Measurements from ENCODE around the gene MRPS9. TPM values are rescaled to one million over a fixed set of nuclear protein-coding genes. Genes with fewer than 3 reads are reported as not detected.
A peak's percentile ranks its signal among the peaks of the same experiment; 100 is the strongest.

MRPS9 gene
- total RNA-seq, 1 experiment from 2014 or later: 49.7 TPM

GRCh38 chr2:105118960-105119359 is 81.1 kb downstream of the MRPS9 start:
- Histone ChIP-seq H3K36me3 (ENCODE audit: control insufficient read depth in 1 of 2, insufficient read depth in 2 of 2, low read length in 2 of 2) (no peaks in the 10 kb centered on the region), H3K4me2 (ENCODE audit: low read length) (no peak overlapping the region), H3K9me2 (ENCODE audit: insufficient read depth) (no peaks in the 10 kb centered on the region), H3K4me1 (ENCODE audit: control insufficient read depth in 1 of 2, insufficient read depth in 2 of 2, low read length in 2 of 2) (no peaks in the 10 kb centered on the region), H3K9ac (ENCODE audit: low read length) (no peak overlapping the region), H3K79me2 (ENCODE audit: insufficient read depth, low read length) (no peaks in the 10 kb centered on the region), H2AFZ (ENCODE audit: low read depth, low read length, poor library complexity, severe bottlenecking) (no peak overlapping the region), H3K9me3 (ENCODE audit: control insufficient read depth in 1 of 2, insufficient read depth in 1 of 2, low read depth in 1 of 2, low read length in 2 of 2) (no peaks in the 10 kb centered on the region), H3K4me3 (replicated peaks in 1 of 2; ENCODE audit: low read depth in 1 of 2, low read length in 2 of 2) (no peak overlapping the region), H3K27me3 (ENCODE audit: insufficient read depth, low read length) (no peaks in the 10 kb centered on the region), H3K27ac (ENCODE audit: low read depth, low read length) (no peak overlapping the region), H4K20me1 (ENCODE audit: insufficient read depth) (no peaks in the 10 kb centered on the region)
- ChIA-PET RAD21 (ENCODE audit: low non-redundant PET in 1 of 2, low total read pairs in 2 of 2, uncharacterized antibody in 2 of 2, unreplicated experiment in 2 of 2) (no interaction called here), POLR2A (no interaction called here), CTCF (interaction anchor here (2.0 kb wide), 1 partner anchor 176 kb away, joined by 4 read pairs; no protein-coding TSS in a partner anchor)
- ATAC-seq (peak; percentile 63), DNase-seq (ENCODE audit: low read depth, low spot score) (no peak)
- no peak for TF ChIP-seq MAX (IDR thresholded peaks at IDR 0.05)
- peak in 2 of 3 experiments; percentile 24 to 42; a peak in 2 of 6 replicates for TF ChIP-seq CTCF (IDR thresholded peaks at IDR 0.05 in 2 of 3, conservative IDR thresholded peaks at IDR 0.05 in 1 of 3; ENCODE audit: borderline replicate concordance in 1 of 3, insufficient read depth in 1 of 3, low read depth in 2 of 3, low read length in 2 of 3)
- TF ChIP-seq POLR2A (IDR thresholded peaks at IDR 0.05; ENCODE audit: borderline replicate concordance, extremely low read depth, insufficient read depth, insufficient read length): no peak
- no peak for TF ChIP-seq ELF1 (IDR thresholded peaks at IDR 0.05; ENCODE audit: borderline replicate concordance, low read depth)
- TF ChIP-seq TCF7L2 (IDR thresholded peaks at IDR 0.05; ENCODE audit: borderline replicate concordance, extremely low read depth, insufficient read depth, insufficient read length): no peak
- no peak for TF ChIP-seq ATF3 (IDR thresholded peaks at IDR 0.05)
- TF ChIP-seq REST (IDR thresholded peaks at IDR 0.05; ENCODE audit: low read depth): no peak
- TF ChIP-seq YY1 (IDR thresholded peaks at IDR 0.05; ENCODE audit: extremely low read depth, insufficient replicate concordance, low read depth, low read length): no peak
- TF ChIP-seq ZFX (IDR thresholded peaks at IDR 0.05): no peak
- BruUV-seq (replicated peaks): no TSS peak
- intact Hi-C loops (cut with micrococcal nuclease): loop anchor here (10.0 kb wide), 1 partner anchor 426 kb away; no protein-coding TSS in a partner anchor
